Glutamatergic neuron (in vitro differentiated cells): ENCODE measurements around the gene HEMK1. TPM values are rescaled to one million over a fixed set of nuclear protein-coding genes. Genes with fewer than 3 reads are reported as not detected.

ENCODE experiments used
- DNase-seq: peaks from one replicate; pipeline ENCODE4 v3.0.0; 2022
- H3K27ac Mint-ChIP-seq: one replicate; pipeline ENCODE4 v1.8.0; 2020; ENCODE audit warnings: mild to moderate bottlenecking, mixed read lengths, inconsistent platforms; ENCODE audit not compliant: unreplicated experiment
- H3K27me3 Mint-ChIP-seq: one replicate; pipeline ENCODE4 v1.8.0; 2020; ENCODE audit warnings: mild to moderate bottlenecking, moderate library complexity, mixed read lengths, inconsistent platforms; ENCODE audit not compliant: unreplicated experiment
- H3K36me3 Mint-ChIP-seq: one replicate; pipeline ENCODE4 v1.8.0; 2020; ENCODE audit warnings: mild to moderate bottlenecking, mixed read lengths, inconsistent platforms; ENCODE audit not compliant: unreplicated experiment
- H3K4me1 Mint-ChIP-seq: one replicate; pipeline ENCODE4 v1.8.0; 2020; ENCODE audit warnings: mild to moderate bottlenecking, low read depth, mixed read lengths, inconsistent platforms; ENCODE audit not compliant: unreplicated experiment
- H3K4me3 Mint-ChIP-seq: one replicate; pipeline ENCODE4 v1.8.0; 2020; ENCODE audit warnings: mild to moderate bottlenecking, mixed read lengths, inconsistent platforms; ENCODE audit not compliant: unreplicated experiment
- H3K9me3 Mint-ChIP-seq: one replicate; pipeline ENCODE4 v1.8.0; 2020; ENCODE audit warnings: mild to moderate bottlenecking, moderate library complexity, mixed read lengths, inconsistent platforms; ENCODE audit not compliant: unreplicated experiment
- total RNA-seq: library from RNA; stranded (reverse); fragmentation: NEBNext Ultra II Directional; extraction: Animal tissue kit (Norgen Biotek cat#: 25700); gene quantifications from one replicate; pipeline ENCODE4 v1.2.1, GENCODE V29; 2021; ENCODE audit not compliant: unreplicated experiment
- TF ChIP-seq, protein P1 (sequence below): fragments of 200-600 bp; sonication (generic); IDR thresholded peaks from one replicate; pipeline ENCODE4 v1.5.0; 2021; ENCODE audit not compliant: partially characterized antibody, unreplicated experiment

HEMK1 gene
- total RNA-seq, 1 donor from 2014 or later = 21.1 TPM

DNA sequence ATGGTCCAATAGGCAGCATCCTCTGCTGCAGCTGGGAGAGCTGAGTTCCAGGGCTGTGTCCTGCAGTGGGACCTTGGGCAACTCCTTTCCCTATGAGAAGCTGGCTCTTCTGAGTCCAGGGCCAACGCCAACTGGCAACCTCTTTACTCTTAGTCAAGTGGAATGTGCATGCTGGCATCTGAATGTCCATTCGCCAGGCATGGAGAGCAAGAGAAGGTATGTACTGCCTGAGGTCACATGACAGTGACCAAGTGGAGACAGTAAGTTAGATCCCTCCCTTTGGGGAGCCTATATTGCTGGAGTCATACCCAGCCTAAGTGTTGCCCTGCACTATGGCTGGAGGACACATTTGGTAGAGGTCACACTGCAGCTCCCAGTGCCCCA is 12.1 kb downstream of the HEMK1 start:
- Mint-ChIP-seq H3K27me3 (peaks cover under 1% of the 10 kb centered on the region), H3K27ac (no peak overlapping the region), H3K4me1 (no peaks in the 10 kb centered on the region), H3K36me3 (no peaks in the 10 kb centered on the region), H3K9me3 (no peaks in the 10 kb centered on the region), H3K4me3 (no peak overlapping the region)
- no peak for DNase-seq
- TF ChIP-seq, protein P1, sequence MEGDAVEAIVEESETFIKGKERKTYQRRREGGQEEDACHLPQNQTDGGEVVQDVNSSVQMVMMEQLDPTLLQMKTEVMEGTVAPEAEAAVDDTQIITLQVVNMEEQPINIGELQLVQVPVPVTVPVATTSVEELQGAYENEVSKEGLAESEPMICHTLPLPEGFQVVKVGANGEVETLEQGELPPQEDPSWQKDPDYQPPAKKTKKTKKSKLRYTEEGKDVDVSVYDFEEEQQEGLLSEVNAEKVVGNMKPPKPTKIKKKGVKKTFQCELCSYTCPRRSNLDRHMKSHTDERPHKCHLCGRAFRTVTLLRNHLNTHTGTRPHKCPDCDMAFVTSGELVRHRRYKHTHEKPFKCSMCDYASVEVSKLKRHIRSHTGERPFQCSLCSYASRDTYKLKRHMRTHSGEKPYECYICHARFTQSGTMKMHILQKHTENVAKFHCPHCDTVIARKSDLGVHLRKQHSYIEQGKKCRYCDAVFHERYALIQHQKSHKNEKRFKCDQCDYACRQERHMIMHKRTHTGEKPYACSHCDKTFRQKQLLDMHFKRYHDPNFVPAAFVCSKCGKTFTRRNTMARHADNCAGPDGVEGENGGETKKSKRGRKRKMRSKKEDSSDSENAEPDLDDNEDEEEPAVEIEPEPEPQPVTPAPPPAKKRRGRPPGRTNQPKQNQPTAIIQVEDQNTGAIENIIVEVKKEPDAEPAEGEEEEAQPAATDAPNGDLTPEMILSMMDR = no peak

DNA sequence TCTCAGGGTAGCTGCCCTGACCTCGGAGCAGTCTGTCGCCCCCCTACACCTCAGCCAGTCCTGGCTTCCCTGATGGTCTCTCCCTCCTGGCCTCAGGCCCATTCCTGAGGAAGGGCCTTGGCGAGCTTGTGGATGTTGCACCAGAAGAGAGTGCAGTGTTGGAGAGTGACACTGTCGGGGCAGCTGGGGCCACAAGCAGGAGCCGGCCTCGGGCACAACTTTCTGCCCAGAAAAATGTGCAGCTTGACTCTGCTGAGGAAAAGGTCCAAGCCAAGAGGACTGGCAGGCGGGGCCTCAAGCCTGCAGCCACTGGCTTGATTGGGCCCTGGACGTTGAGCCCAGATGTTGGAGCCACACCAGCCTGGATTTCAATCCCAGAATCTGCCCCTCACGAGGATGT is 12.8 kb downstream of the HEMK1 start:
- TF ChIP-seq, protein P1 = no peak
- H3K27ac Mint-ChIP-seq = no peak overlapping the region
- H3K27me3 Mint-ChIP-seq = no peaks in the 10 kb centered on the region
- H3K4me1 Mint-ChIP-seq = no peaks in the 10 kb centered on the region
- no peaks in the 10 kb centered on the region for H3K9me3 Mint-ChIP-seq
- no peak for DNase-seq
- H3K36me3 Mint-ChIP-seq = no peaks in the 10 kb centered on the region
- H3K4me3 Mint-ChIP-seq = no peak overlapping the region

DNA sequence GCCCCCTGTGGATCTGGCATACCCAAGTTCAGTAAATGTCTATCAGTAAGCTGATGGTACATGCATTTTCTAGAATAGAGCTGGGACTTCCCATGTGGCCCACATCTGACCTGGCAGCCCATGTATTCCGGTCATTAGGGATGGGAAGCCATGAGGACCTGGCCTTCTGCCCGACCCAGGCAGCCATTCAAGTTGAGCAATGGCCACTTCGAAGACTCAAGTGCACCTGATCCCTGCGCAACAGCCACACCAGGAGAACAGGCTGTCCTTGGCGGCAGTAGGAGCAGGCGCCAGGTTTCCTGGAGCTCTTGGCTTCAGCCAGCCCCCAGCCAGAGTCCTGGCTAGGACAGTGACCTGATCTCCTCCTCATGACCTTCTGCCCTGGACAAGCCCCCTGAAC is 14.6 kb downstream of the HEMK1 start:
- Mint-ChIP-seq H3K27me3 (no peaks in the 10 kb centered on the region), H3K36me3 (no peaks in the 10 kb centered on the region), H3K4me1 (peaks cover 2% of the 10 kb centered on the region), H3K27ac (no peak overlapping the region), H3K9me3 (peaks cover 1% of the 10 kb centered on the region), H3K4me3 (no peak overlapping the region)
- no peak for DNase-seq
- TF ChIP-seq, protein P1 = no peak

DNA sequence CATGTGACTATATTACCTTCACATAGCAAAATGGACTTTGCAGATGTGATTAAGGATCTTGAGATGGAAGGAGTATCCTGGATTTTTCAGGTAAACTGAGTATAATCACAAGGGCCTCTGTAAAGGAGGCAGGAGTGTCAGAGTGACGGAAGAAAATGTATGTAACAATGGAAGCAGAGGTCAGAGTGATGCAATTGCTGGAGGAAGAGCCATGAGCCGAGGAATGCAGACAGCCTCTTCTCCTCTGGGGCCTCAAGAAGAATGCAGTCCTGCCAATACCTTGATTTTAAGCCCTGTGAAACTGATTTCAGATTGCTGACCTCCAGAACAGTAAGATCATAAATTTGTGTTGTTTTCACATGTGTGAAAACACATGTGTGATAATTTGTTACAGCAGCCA is 15.1 kb downstream of the HEMK1 start:
- no peak overlapping the region for H3K4me3 Mint-ChIP-seq
- no peaks in the 10 kb centered on the region for H3K27me3 Mint-ChIP-seq
- H3K9me3 Mint-ChIP-seq = peaks cover 1% of the 10 kb centered on the region
- DNase-seq = no peak
- H3K4me1 Mint-ChIP-seq = peaks cover 2% of the 10 kb centered on the region
- H3K36me3 Mint-ChIP-seq = no peaks in the 10 kb centered on the region
- TF ChIP-seq, protein P1 = no peak
- no peak overlapping the region for H3K27ac Mint-ChIP-seq

DNA sequence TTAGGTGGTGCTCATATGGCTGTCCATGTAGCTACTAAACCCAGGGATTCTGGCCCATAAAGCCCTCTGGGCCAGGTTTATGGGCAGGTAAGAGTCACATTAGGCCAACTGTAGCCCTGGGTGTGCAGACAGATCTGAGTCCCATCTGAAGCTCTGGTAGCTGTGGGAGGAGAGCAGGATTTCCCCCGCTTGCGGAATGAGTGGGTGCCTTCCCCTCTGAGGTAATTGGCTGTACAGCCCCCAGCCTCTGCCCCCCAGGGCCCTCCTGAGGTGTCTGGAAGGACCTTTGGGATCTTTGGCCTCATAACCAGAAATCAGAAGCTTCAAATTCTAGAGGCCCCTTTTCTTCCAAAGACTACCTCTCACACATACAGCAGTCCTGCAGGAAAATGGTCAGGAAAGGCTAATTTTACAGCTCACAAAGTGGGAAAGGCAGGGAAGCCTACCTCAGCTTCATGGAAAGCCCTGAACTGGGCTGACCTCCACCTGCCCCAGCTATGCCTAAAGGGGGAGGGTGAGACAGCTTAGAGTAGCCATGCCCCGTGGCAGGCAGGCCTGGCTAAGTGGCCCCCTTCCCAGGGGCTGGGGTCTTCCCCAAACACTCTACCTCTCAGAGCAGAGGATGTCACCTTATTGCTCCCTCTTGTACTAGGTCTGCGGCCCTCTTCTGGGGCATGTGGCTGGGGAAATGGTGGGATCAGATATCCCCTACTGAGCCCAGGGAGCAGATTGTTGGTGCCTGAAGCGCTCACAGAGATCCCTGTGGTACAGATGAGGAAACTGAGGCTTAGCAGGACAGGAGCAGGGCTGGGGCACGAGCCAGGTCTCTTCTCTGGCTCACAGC is 16.8 kb downstream of the HEMK1 start:
- TF ChIP-seq, protein P1 = no peak
- peaks cover 4% of the 10 kb centered on the region for H3K4me1 Mint-ChIP-seq
- H3K9me3 Mint-ChIP-seq = peaks cover 1% of the 10 kb centered on the region
- H3K4me3 Mint-ChIP-seq = no peak overlapping the region
- H3K27me3 Mint-ChIP-seq = no peaks in the 10 kb centered on the region
- H3K27ac Mint-ChIP-seq = no peak overlapping the region
- no peaks in the 10 kb centered on the region for H3K36me3 Mint-ChIP-seq
- DNase-seq = no peak
